ENCODE results near the gene RDH8.

GRCh38 chr19:10006335-10006708 lies 7.0 kb upstream of the RDH8 start:
- TF ChIP-seq CTCF (IDR thresholded peaks at IDR 0.05; ENCODE audit: low read length): no peak
- TF ChIP-seq EZH2 (IDR thresholded peaks at IDR 0.05; ENCODE audit: borderline replicate concordance, low read length): no peak
